ENCODE measurements around the gene SCN2B. TPM values are rescaled to one million over a fixed set of nuclear protein-coding genes. Genes with fewer than 3 reads are reported as not detected.
A peak's percentile ranks its signal among the peaks of the same experiment; 100 is the strongest.

The SCN2B gene
- total and polyA plus RNA-seq, 12 donors = 2.9 to 26.7 (median 16.1) TPM

DNA sequence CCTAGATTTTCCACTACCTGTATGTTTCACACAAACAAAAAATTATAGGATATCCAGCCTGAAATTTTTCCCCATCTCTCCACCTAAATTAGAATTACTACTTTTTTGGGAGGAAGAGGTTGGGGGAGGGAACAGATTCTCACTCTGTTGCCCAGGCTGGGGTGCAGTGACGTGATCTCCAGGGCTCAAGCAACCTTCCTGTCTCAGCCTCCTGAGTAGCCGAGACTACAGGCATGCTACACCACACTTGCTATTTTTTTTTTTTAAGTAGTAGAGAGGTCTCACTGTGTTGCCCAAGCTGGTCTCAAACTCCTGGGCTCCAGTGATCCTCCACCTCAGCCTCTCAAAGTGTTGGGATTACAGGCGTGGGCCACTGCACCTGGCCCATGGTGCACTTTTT is 38.8 kb upstream of the SCN2B start:
- no peak overlapping the region for H3K4me3 ChIP-seq
- whole genome bisulfite sequencing, 2 donors = 76 to 95% methylated on average over 3 of the region's 3 CpGs
- intact Hi-C loops (cut with DNase I) = no loop called here
- H3K36me3 ChIP-seq = peaks cover 0 to 18% (median 0%) of the 10 kb centered on the region in 9 donors
- H3K27me3 ChIP-seq = no peaks in the 10 kb centered on the region
- TF ChIP-seq, protein P1, sequence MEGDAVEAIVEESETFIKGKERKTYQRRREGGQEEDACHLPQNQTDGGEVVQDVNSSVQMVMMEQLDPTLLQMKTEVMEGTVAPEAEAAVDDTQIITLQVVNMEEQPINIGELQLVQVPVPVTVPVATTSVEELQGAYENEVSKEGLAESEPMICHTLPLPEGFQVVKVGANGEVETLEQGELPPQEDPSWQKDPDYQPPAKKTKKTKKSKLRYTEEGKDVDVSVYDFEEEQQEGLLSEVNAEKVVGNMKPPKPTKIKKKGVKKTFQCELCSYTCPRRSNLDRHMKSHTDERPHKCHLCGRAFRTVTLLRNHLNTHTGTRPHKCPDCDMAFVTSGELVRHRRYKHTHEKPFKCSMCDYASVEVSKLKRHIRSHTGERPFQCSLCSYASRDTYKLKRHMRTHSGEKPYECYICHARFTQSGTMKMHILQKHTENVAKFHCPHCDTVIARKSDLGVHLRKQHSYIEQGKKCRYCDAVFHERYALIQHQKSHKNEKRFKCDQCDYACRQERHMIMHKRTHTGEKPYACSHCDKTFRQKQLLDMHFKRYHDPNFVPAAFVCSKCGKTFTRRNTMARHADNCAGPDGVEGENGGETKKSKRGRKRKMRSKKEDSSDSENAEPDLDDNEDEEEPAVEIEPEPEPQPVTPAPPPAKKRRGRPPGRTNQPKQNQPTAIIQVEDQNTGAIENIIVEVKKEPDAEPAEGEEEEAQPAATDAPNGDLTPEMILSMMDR (IDR thresholded peaks at IDR 0.05) = no peak
- peak overlapping the region in 2 of 10 donors; percentile 31 to 85 for H3K27ac ChIP-seq
- no peak for ATAC-seq
- H3K9me3 ChIP-seq = no peaks in the 10 kb centered on the region
- DNase-seq = no peak
- H3K4me1 ChIP-seq = peaks cover 0 to 98% (median 15%) of the 10 kb centered on the region in 9 donors

DNA sequence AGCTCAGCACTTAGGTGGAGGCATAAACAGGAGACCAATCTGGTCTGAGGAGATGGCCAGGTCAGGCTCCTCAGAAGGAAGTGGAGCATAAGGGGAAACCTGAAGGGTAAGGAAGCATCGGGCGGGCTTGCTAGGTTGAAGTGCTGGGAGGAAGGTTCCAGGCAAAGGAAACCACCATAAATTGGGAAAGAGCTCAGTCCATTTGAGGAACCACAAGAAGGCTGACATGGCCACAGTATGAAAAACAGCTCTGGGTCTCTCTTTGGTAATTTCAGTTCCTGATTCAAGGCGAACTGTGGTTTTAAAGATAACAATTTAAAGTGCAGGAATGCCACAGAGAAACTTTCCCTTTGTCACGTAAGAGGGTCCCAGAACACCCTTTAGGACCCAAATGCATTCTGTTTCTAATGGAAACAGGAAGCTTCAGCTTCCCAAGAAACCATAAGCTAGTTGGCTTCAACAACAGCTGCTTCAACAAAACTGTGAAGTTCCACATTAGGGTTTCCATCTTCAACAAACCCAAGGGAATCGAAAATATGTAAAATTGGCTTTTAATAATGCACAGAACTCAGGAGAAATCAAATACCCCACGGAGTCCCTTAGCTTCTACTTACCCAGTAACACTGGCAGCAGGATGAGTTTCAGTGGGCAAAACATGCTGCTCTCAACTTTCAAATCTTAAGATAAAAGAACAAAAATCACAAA is 37.9 kb upstream of the SCN2B start:
- TF ChIP-seq, protein P1 (IDR thresholded peaks at IDR 0.05) = no peak
- H3K4me1 ChIP-seq = peaks cover 0 to 98% (median 16%) of the 10 kb centered on the region in 9 donors
- 67 to 77% methylated on average over 6 of the region's 6 CpGs for WGBS, 2 donors

DNA sequence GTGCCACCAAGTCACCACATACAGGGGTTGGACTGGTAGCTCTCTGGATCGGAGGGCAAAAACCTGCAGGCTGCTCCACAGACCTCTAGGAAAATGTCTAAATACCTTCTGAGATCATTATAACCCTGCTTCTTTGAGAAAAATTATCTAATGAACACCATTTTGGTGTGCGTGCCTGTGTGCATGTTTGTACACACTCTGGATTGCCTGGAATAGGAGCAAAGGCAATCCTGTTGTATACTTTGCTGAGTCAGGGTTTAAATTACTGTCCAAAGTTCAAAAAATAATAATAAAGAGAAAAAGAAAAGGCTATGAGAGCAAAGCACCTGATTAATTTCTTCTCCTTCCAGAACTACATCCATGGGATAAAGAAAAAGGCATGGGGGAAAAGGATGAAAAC is 37.3 kb upstream of the SCN2B start:
- Histone ChIP-seq H3K36me3 (peaks cover 0 to 22% (median 0%) of the 10 kb centered on the region in 9 donors), H3K4me1 (peaks cover 0 to 98% (median 16%) of the 10 kb centered on the region in 9 donors), H3K9me3 (no peaks in the 10 kb centered on the region), H3K4me3 (no peak overlapping the region), H3K27me3 (no peaks in the 10 kb centered on the region), H3K27ac (peak overlapping the region in 3 of 10 donors; percentile 6 to 85 (median 27))
- ATAC-seq = no peak
- 91 to 96% methylated on average over 2 of the region's 2 CpGs for WGBS, 2 donors
- intact Hi-C loops (cut with DNase I) = no loop called here
- TF ChIP-seq, protein P1 (IDR thresholded peaks at IDR 0.05) = no peak
- DNase-seq = no peak

More for the DNA sequence above, 37.9 kb upstream of the SCN2B start:
- Histone ChIP-seq H3K36me3 (peaks cover 0 to 22% (median 0%) of the 10 kb centered on the region in 9 donors), H3K27me3 (no peaks in the 10 kb centered on the region), H3K9me3 (no peaks in the 10 kb centered on the region), H3K4me3 (peak overlapping the region in 1 of 10 donors; percentile 14), H3K27ac (peak overlapping the region in 4 of 10 donors; percentile 6 to 85 (median 17))
- DNase-seq = peak in 1 of 2 donors; percentile 10
- intact Hi-C loops (cut with DNase I) = no loop called here
- ATAC-seq = peak; percentile 23 to 60 (median 40)

DNA sequence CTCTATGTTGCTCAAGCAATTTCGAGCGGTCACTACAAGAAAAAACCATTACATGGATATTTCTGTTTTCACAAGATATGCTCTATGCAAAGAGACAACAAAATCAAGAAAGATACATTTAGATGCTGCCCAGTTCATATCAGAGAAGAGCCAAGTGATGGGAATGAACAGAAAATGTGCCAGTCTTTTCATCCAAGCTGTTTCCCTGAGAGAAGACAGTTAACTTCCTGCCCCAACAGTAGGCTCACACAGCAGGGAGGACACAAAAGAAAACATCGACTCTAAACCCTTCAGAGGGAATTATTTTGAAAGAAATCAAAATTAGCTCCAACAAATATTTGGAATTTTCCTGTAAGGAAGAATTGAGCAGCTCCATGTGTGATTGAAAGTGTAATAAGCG is 36.8 kb upstream of the SCN2B start:
- WGBS, 2 donors = 82 to 83% methylated on average over 4 of the region's 4 CpGs

More for the DNA sequence above, 36.8 kb upstream of the SCN2B start:
- DNase-seq (no peak), ATAC-seq (no peak)
- no peaks in the 10 kb centered on the region for H3K27me3 ChIP-seq
- no peaks in the 10 kb centered on the region for H3K9me3 ChIP-seq
- H3K4me3 ChIP-seq = no peak overlapping the region
- intact Hi-C loops (cut with DNase I) = no loop called here
- TF ChIP-seq, protein P1 (IDR thresholded peaks at IDR 0.05) = no peak
- H3K4me1 ChIP-seq = peaks cover 0 to 96% (median 16%) of the 10 kb centered on the region in 9 donors
- H3K36me3 ChIP-seq = peaks cover 0 to 22% (median 0%) of the 10 kb centered on the region in 9 donors
- H3K27ac ChIP-seq = peak overlapping the region in 3 of 10 donors; percentile 6 to 85 (median 27)
